ENCODE results near the gene FAM151A. TPM values are rescaled to one million over a fixed set of nuclear protein-coding genes. Genes with fewer than 3 reads are reported as not detected.
A peak's percentile ranks its signal among the peaks of the same experiment; 100 is the strongest.

The FAM151A gene
- total RNA-seq, 4 donors from 2014 or later, result 1.4 to 28.5 (median 7.1) TPM

DNA sequence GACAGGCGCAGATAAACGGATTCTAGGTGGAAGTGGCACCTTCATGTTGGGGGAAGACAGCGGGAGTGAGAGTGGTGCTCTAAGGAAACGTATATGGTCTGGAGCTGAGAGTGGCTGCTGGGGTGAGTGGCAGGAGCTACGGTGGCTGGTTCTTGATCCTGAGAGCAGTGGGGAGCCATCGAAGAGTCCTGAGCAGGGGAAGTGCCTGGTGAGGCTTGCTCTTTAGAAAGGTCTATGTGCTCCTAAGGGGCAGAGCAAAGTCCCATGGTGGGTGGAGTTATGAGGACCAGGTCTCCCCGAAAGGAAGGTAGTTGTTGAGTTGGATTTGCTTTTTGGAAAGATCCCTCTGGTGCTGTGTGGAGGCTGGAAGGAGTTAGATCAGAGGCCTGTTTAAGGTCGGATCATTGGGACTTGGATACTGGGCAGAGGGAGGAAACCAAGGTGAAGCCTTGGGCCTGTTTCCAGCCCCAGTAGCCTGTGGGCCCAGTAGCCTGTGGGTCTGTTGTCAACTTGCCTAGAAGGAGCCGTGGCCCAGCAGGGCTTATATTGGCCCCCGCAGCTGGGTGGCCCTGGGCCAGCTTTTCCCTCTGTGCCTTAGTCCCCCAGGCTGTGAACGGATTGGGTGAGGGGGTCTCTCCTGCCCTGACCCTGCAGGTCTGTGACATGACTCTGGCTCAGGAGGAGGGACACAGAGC is 42.3 kb downstream of the FAM151A start:
- TF ChIP-seq POLR2AphosphoS5 (IDR thresholded peaks at IDR 0.05) (no peak), POLR2A (IDR thresholded peaks at IDR 0.05) (no peak), EP300 (IDR thresholded peaks at IDR 0.05; ENCODE audit: low read depth) (no peak)
- TF ChIP-seq, protein P1, sequence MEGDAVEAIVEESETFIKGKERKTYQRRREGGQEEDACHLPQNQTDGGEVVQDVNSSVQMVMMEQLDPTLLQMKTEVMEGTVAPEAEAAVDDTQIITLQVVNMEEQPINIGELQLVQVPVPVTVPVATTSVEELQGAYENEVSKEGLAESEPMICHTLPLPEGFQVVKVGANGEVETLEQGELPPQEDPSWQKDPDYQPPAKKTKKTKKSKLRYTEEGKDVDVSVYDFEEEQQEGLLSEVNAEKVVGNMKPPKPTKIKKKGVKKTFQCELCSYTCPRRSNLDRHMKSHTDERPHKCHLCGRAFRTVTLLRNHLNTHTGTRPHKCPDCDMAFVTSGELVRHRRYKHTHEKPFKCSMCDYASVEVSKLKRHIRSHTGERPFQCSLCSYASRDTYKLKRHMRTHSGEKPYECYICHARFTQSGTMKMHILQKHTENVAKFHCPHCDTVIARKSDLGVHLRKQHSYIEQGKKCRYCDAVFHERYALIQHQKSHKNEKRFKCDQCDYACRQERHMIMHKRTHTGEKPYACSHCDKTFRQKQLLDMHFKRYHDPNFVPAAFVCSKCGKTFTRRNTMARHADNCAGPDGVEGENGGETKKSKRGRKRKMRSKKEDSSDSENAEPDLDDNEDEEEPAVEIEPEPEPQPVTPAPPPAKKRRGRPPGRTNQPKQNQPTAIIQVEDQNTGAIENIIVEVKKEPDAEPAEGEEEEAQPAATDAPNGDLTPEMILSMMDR (IDR thresholded peaks at IDR 0.05), result no peak
- no peak overlapping the region for H3K4me3 ChIP-seq
- no peak for DNase-seq
- no peaks in the 10 kb centered on the region for H3K9me3 ChIP-seq
- H3K36me3 ChIP-seq, result no peaks in the 10 kb centered on the region
- 70 to 89% methylated on average over 5 to 11 of the region's 11 CpGs for WGBS, 2 donors (ENCODE audit: low coverage in 1 of 2)
- no peaks in the 10 kb centered on the region for H3K27me3 ChIP-seq
- peak overlapping the region; percentile 64 to 87 (median 73) for H3K27ac ChIP-seq
- intact Hi-C loops (cut with DNase I; ENCODE audit: low total_unique reads) (loop anchor here (5.0 kb wide), 2 partner anchors 34 to 319 kb away; partner anchors contain the start of gene ACOT11), in situ Hi-C loops (cut with MboI; ENCODE audit: low pct_ligation_motif_present in 1 of 4, low pct_unique_long_range_greater_than_20kb in 1 of 4, low sequenced_read_pairs in 3 of 4) (no loop called here)
- H3K4me1 ChIP-seq, result peaks cover 16 to 38% (median 19%) of the 10 kb centered on the region in 4 donors

DNA sequence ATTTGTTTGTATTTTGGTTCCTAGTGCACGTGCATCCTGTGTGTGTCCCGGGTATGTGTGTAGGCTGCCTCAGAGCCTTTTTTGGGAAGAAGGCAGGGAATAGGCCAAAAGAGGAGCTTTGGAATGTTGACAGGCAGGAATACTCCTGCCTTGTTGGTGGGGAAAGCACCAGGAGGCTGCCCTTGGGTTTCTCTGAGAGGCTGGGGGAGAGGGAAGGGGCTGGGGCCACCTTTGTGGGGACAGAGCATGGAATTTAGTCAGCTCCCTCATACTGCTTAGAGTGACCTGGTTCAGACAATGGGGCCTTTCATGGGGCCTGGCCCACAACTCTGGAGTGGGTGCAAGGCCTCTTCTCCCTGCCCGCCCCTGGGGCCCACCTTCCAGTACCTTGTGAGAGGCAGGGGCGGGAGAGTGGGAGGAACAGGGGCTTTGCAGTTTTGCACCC is 44.0 kb downstream of the FAM151A start:
- in situ Hi-C loops (cut with MboI; ENCODE audit: low pct_ligation_motif_present in 1 of 4, low pct_unique_long_range_greater_than_20kb in 1 of 4, low sequenced_read_pairs in 3 of 4), result no loop called here
- Histone ChIP-seq H3K36me3 (no peaks in the 10 kb centered on the region), H3K4me3 (no peak overlapping the region), H3K4me1 (peaks cover 16 to 38% (median 19%) of the 10 kb centered on the region in 4 donors), H3K27ac (peak overlapping the region; percentile 11 to 87 (median 51)), H3K9me3 (no peaks in the 10 kb centered on the region), H3K27me3 (no peaks in the 10 kb centered on the region)
- TF ChIP-seq, protein P1 (IDR thresholded peaks at IDR 0.05), result no peak
- TF ChIP-seq POLR2A (IDR thresholded peaks at IDR 0.05) (no peak), POLR2AphosphoS5 (IDR thresholded peaks at IDR 0.05) (no peak), EP300 (IDR thresholded peaks at IDR 0.05; ENCODE audit: low read depth) (no peak)
- DNase-seq, result no peak
- WGBS, 2 donors (ENCODE audit: low coverage in 1 of 2), result 67 to 71% methylated on average over 2 to 4 of the region's 4 CpGs
- intact Hi-C loops (cut with DNase I; ENCODE audit: low total_unique reads), result no loop called here

DNA sequence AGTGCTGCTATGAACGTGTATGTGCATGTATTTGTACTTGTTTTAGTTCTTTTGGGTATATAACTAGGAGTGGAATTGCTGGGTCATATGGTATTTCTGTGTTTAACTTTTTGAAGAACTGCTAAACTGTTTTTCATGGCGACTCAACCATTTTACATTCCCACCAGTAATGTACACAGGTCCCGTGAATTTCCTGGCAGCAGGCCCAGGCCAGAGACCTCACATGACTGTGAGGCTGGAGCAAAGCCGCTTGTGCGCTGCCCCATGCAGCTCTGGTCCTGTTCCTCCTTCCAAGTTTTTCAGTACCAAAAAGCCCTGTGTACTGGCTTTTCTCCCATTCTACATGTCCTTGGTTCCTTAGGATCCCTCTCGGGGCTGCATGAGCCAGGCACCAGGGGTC is 45.7 kb downstream of the FAM151A start:
- intact Hi-C loops (cut with DNase I; ENCODE audit: low total_unique reads) (no loop called here), in situ Hi-C loops (cut with MboI; ENCODE audit: low pct_ligation_motif_present in 1 of 4, low pct_unique_long_range_greater_than_20kb in 1 of 4, low sequenced_read_pairs in 3 of 4) (no loop called here)
- H3K4me3 ChIP-seq, result no peak overlapping the region
- DNase-seq, result peak; percentile 72
- peak overlapping the region; percentile 42 to 65 (median 44) for H3K27ac ChIP-seq
- H3K27me3 ChIP-seq, result no peaks in the 10 kb centered on the region
- H3K9me3 ChIP-seq, result no peaks in the 10 kb centered on the region
- H3K36me3 ChIP-seq, result no peaks in the 10 kb centered on the region
- TF ChIP-seq POLR2A (IDR thresholded peaks at IDR 0.05) (no peak), POLR2AphosphoS5 (IDR thresholded peaks at IDR 0.05) (no peak), EP300 (IDR thresholded peaks at IDR 0.05; ENCODE audit: low read depth) (no peak)
- TF ChIP-seq, protein P1 (IDR thresholded peaks at IDR 0.05), result no peak
- peaks cover 16 to 38% (median 19%) of the 10 kb centered on the region in 4 donors for H3K4me1 ChIP-seq
- WGBS, 2 donors (ENCODE audit: low coverage in 1 of 2), result 33 to 42% methylated on average over 6 of the region's 6 CpGs

DNA sequence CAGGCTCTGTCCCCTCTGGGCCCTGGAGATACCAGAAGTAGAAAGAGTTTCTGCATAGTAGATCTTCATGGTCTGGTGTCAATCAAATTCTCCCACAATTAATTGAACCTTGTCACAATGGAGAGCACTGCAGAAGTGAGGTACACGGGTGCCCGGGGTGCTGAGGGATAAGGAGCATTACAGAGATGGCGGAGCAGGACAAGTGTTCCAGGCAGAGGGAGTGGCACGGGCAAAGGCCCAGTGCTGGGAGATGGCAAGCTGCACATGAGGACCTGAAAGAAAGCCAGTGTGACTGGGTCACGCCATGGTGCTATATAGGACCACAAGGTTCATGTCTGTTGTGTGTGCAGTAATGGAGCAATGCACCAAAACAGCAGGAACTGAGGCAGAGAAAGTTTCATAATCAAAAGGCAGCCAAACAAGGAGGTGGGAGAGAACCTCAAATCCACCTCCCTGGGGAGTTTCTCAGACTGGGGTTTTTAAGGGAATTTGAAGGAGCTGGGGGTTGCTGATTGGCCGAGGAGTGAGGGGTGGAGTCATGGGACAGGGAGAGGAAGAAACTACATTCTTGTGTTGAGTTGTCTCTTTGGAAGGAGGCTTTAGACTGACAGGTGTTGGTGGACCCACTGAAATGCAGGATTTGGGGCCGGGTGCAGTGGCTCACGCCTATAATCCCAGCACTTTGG is 47.6 kb downstream of the FAM151A start:
- WGBS, 2 donors (ENCODE audit: low coverage in 1 of 2), result 88% methylated on average over 2 to 8 of the region's 8 CpGs
- TF ChIP-seq POLR2AphosphoS5 (IDR thresholded peaks at IDR 0.05), result no peak
- no peak for TF ChIP-seq EP300 (IDR thresholded peaks at IDR 0.05; ENCODE audit: low read depth)
- TF ChIP-seq, protein P1 (IDR thresholded peaks at IDR 0.05), result no peak
- no peak for TF ChIP-seq POLR2A (IDR thresholded peaks at IDR 0.05)
- no peak overlapping the region for H3K27ac ChIP-seq

More for the DNA sequence above, 47.6 kb downstream of the FAM151A start:
- peaks cover 9 to 35% (median 12%) of the 10 kb centered on the region in 4 donors for H3K4me1 ChIP-seq
- no peak for DNase-seq
- no peaks in the 10 kb centered on the region for H3K36me3 ChIP-seq
- in situ Hi-C loops (cut with MboI; ENCODE audit: low pct_ligation_motif_present in 1 of 4, low pct_unique_long_range_greater_than_20kb in 1 of 4, low sequenced_read_pairs in 3 of 4) (no loop called here), intact Hi-C loops (cut with DNase I; ENCODE audit: low total_unique reads) (no loop called here)
- no peak overlapping the region for H3K4me3 ChIP-seq
- no peaks in the 10 kb centered on the region for H3K9me3 ChIP-seq
- no peaks in the 10 kb centered on the region for H3K27me3 ChIP-seq

Data from transverse colon (tissue), 4 donors.